ENCODE measurements around the gene TM9SF3.

Gene TM9SF3

DNA sequence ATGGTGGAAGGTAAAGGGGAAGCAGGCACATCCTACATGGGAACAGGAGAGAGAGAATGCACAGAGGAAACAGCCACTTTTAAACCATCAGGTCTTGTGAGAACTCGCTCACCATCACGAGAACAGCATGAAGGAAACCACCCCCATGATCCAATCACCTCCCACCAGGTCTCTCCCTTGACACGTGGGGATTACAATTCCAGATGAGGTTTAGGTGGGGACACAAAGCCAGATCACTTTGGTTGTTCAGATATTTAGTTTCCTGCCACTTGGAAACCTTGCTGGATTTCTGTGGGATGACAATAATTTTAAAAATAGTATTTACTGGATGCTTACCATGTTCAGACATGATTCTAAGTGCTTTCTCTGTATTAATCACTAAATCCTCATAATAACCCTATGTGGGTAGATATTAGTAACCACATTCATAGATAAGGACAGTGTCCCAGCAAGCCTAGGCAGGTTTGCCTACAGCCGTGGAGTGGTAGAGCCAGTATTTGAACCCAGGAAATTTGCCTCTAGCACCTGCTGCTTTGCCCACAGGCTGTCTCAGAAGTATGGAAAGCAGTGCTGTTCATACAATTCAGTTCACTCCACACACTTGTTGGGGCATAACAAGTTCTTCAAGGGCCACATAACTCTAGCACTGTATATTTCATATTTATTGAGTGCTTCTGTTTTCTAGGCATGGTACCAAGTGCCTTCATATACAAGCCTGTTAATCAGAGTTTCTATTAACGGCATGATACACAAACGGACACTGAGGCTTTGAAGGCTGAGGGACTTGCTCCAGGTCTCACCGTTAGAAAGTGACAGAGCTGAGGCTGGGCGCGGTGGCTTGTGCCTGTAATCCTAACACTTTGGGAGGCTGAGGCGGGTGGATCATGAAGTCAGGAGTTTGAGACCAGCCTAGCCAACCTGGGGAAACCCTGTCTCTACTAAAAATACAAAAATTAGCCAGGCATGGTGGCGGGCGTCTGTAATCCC is 81.4 kb downstream of the TM9SF3 start:
- Histone ChIP-seq H3K27me3 (replicated peaks; ENCODE audit: control insufficient read depth, insufficient read depth, low read length) (peaks cover 18% of the 10 kb centered on the region), H3K4me3 (ENCODE audit: low read length) (no peak overlapping the region), H3K9ac (ENCODE audit: low read length) (no peak overlapping the region), H3K4me1 (ENCODE audit: control insufficient read depth, insufficient read depth, low read length) (peaks cover 9% of the 10 kb centered on the region), H3K9me3 (ENCODE audit: control insufficient read depth, low read length) (no peaks in the 10 kb centered on the region), H3K36me3 (ENCODE audit: control insufficient read depth, insufficient read depth, low read length, severe bottlenecking) (no peaks in the 10 kb centered on the region)
- no peak for DNase-seq (ENCODE audit: low read depth)

- no peaks in the 10 kb centered on the region for H3K36me3 ChIP-seq (ENCODE audit: control insufficient read depth, insufficient read depth, low read length, severe bottlenecking)
- H3K4me3 ChIP-seq (ENCODE audit: low read length), result no peak overlapping the region
- no peaks in the 10 kb centered on the region for H3K9me3 ChIP-seq (ENCODE audit: control insufficient read depth, low read length)
- H3K4me1 ChIP-seq (ENCODE audit: control insufficient read depth, insufficient read depth, low read length), result no peaks in the 10 kb centered on the region
- H3K9ac ChIP-seq (ENCODE audit: low read length), result no peak overlapping the region
- H3K27me3 ChIP-seq (replicated peaks; ENCODE audit: control insufficient read depth, insufficient read depth, low read length), result peaks cover 35% of the 10 kb centered on the region
- no peak for DNase-seq (ENCODE audit: low read depth)
These were observed 84.1 kb downstream of the TM9SF3 start for GRCh38 chr10:96502561-96503282.

GRCh38 chr10:96501985-96502384 is 84.8 kb downstream of the TM9SF3 start:
- H3K27me3 ChIP-seq (replicated peaks; ENCODE audit: control insufficient read depth, insufficient read depth, low read length), result peaks cover 36% of the 10 kb centered on the region
- no peaks in the 10 kb centered on the region for H3K36me3 ChIP-seq (ENCODE audit: control insufficient read depth, insufficient read depth, low read length, severe bottlenecking)
- H3K4me1 ChIP-seq (ENCODE audit: control insufficient read depth, insufficient read depth, low read length), result no peaks in the 10 kb centered on the region
- DNase-seq (ENCODE audit: low read depth), result no peak
- no peaks in the 10 kb centered on the region for H3K9me3 ChIP-seq (ENCODE audit: control insufficient read depth, low read length)
- H3K9ac ChIP-seq (ENCODE audit: low read length), result no peak overlapping the region
- no peak overlapping the region for H3K4me3 ChIP-seq (ENCODE audit: low read length)

GRCh38 chr10:96500519-96500918 is 86.3 kb downstream of the TM9SF3 start:
- Histone ChIP-seq H3K4me3 (ENCODE audit: low read length) (no peak overlapping the region), H3K4me1 (ENCODE audit: control insufficient read depth, insufficient read depth, low read length) (no peaks in the 10 kb centered on the region), H3K9ac (ENCODE audit: low read length) (no peak overlapping the region), H3K9me3 (ENCODE audit: control insufficient read depth, low read length) (no peaks in the 10 kb centered on the region), H3K36me3 (ENCODE audit: control insufficient read depth, insufficient read depth, low read length, severe bottlenecking) (no peaks in the 10 kb centered on the region), H3K27me3 (replicated peaks; ENCODE audit: control insufficient read depth, insufficient read depth, low read length) (peaks cover 37% of the 10 kb centered on the region)
- no peak for DNase-seq (ENCODE audit: low read depth)

DNA sequence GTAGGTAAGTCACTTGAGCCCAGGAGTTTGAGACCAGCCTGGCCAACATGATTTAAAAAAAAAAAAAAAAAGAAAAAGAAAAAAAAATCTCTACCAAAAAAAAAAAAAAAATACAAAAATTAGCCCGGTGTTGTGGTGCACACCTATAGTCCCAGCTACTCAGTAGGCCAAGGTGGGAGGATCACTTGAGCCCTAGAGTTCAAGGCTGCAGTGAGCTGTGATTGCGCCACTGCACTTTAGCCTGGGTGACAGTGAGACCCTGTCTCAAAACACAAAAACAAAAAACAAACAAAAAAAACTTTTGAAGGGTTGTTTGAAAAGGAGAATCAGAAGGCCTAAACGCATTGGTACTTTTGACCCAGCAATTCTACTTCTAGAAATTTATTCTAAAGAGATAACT is 86.8 kb downstream of the TM9SF3 start:
- H3K27me3 ChIP-seq (replicated peaks; ENCODE audit: control insufficient read depth, insufficient read depth, low read length), result peaks cover 41% of the 10 kb centered on the region
- no peak overlapping the region for H3K4me3 ChIP-seq (ENCODE audit: low read length)
- no peak for DNase-seq (ENCODE audit: low read depth)
- H3K4me1 ChIP-seq (ENCODE audit: control insufficient read depth, insufficient read depth, low read length), result no peaks in the 10 kb centered on the region
- H3K9ac ChIP-seq (ENCODE audit: low read length), result no peak overlapping the region
- H3K9me3 ChIP-seq (ENCODE audit: control insufficient read depth, low read length), result no peaks in the 10 kb centered on the region
- no peaks in the 10 kb centered on the region for H3K36me3 ChIP-seq (ENCODE audit: control insufficient read depth, insufficient read depth, low read length, severe bottlenecking)

DNA sequence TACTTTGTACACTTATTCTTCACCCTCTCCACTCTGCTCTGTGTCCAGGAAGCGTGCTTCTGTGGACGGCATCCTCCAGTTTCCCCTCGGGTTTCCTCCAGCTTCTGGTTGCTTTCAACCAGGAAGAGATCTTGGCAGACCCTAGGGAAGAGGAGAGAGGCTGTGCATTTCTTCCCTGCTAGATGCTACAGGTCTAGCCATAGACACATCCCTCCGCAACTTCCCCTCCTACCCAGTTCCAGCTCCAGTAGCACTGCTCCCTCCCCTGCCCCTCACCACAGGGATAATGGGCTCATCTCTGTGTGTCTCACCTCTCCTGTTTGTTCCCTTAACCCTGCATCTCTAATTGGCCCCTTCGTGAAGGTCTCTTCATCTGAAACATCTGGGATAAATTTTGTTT is 89.4 kb downstream of the TM9SF3 start:
- H3K9ac ChIP-seq (ENCODE audit: low read length), result no peak overlapping the region
- no peak for DNase-seq (ENCODE audit: low read depth)
- no peaks in the 10 kb centered on the region for H3K9me3 ChIP-seq (ENCODE audit: control insufficient read depth, low read length)
- H3K36me3 ChIP-seq (ENCODE audit: control insufficient read depth, insufficient read depth, low read length, severe bottlenecking), result no peaks in the 10 kb centered on the region
- H3K4me1 ChIP-seq (ENCODE audit: control insufficient read depth, insufficient read depth, low read length), result no peaks in the 10 kb centered on the region
- H3K27me3 ChIP-seq (replicated peaks; ENCODE audit: control insufficient read depth, insufficient read depth, low read length), result peaks cover 57% of the 10 kb centered on the region
- H3K4me3 ChIP-seq (ENCODE audit: low read length), result no peak overlapping the region

DNA sequence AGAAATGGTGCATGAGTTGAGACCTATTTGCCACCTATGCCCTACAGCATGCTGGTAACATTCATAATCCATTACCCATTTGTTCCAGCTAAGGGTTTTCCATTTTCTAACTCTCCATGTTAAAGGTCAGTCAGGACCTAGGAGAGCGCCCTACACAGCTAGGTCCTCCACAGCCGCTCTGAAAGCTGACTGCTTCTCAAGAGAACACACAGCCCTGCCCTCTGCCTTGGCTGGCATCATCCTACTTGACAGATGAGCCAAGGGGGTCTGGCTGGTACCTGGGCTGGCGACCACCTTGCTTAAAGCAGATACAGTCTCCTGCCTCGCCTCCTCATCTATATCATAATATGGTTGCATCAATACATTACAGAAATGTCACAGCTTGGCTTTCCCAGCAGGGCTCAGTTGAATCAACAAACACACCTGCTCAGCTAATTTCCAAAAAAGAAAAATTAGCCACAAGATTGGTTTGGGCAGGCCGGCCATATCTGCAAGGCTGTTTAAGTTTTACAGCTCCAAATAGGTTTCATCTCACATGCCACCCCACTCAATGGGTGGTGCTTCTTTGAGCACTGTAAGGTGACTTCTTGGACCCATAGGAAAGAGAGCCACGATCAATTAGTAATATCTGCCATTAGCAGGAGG is 90.4 kb downstream of the TM9SF3 start:
- H3K4me1 ChIP-seq (ENCODE audit: control insufficient read depth, insufficient read depth, low read length), result no peaks in the 10 kb centered on the region
- H3K9ac ChIP-seq (ENCODE audit: low read length), result no peak overlapping the region
- DNase-seq (ENCODE audit: low read depth), result peak; percentile 37
- H3K4me3 ChIP-seq (ENCODE audit: low read length), result no peak overlapping the region
- no peaks in the 10 kb centered on the region for H3K9me3 ChIP-seq (ENCODE audit: control insufficient read depth, low read length)
- no peaks in the 10 kb centered on the region for H3K36me3 ChIP-seq (ENCODE audit: control insufficient read depth, insufficient read depth, low read length, severe bottlenecking)
- peaks cover 52% of the 10 kb centered on the region for H3K27me3 ChIP-seq (replicated peaks; ENCODE audit: control insufficient read depth, insufficient read depth, low read length)

- no peaks in the 10 kb centered on the region for H3K4me1 ChIP-seq (ENCODE audit: control insufficient read depth, insufficient read depth, low read length)
- no peak for DNase-seq (ENCODE audit: low read depth)
- no peaks in the 10 kb centered on the region for H3K9me3 ChIP-seq (ENCODE audit: control insufficient read depth, low read length)
- H3K4me3 ChIP-seq (ENCODE audit: low read length), result no peak overlapping the region
- no peak overlapping the region for H3K9ac ChIP-seq (ENCODE audit: low read length)
- peaks cover 47% of the 10 kb centered on the region for H3K27me3 ChIP-seq (replicated peaks; ENCODE audit: control insufficient read depth, insufficient read depth, low read length)
- H3K36me3 ChIP-seq (ENCODE audit: control insufficient read depth, insufficient read depth, low read length, severe bottlenecking), result no peaks in the 10 kb centered on the region
These were observed 91.3 kb downstream of the TM9SF3 start for GRCh38 chr10:96495544-96495943.

GRCh38 chr10:96494694-96495093 is 92.1 kb downstream of the TM9SF3 start:
- Histone ChIP-seq H3K4me3 (ENCODE audit: low read length) (no peak overlapping the region), H3K9ac (ENCODE audit: low read length) (no peak overlapping the region), H3K36me3 (ENCODE audit: control insufficient read depth, insufficient read depth, low read length, severe bottlenecking) (no peaks in the 10 kb centered on the region), H3K27me3 (replicated peaks; ENCODE audit: control insufficient read depth, insufficient read depth, low read length) (peaks cover 47% of the 10 kb centered on the region), H3K9me3 (ENCODE audit: control insufficient read depth, low read length) (no peaks in the 10 kb centered on the region), H3K4me1 (ENCODE audit: control insufficient read depth, insufficient read depth, low read length) (no peaks in the 10 kb centered on the region)
- DNase-seq (ENCODE audit: low read depth), result no peak

DNA sequence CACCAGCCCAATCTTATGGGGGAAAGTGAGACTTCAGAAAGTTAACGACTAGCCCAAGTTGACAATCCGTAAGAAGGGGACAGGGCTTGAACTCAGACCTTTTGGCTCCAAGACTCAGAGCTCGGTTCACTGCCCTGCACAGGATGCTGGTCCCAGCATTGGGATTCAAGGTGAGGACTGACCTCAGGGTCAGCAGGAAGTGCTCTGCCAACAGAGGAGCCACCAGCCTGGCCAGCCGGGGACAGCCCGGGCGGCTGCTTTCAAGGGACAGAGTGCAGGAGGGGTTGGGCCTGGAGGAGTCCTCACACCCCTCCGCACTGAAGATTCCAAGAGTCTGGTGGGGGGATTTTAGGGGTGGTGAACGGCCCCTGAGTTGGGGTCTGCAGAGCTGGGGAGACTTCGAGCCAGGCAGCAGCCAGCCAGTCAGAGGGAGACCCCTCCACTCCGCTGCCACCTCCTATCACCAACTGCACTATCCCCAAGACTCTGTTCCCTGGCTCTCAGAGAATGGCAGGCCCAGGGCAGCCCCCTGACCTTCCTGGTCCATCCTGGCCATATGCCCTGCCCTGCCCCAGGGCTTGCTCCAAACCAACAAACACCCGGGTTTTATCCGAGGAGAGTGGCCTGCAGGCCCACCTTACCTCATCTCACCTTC is 92.8 kb downstream of the TM9SF3 start:
- Histone ChIP-seq H3K27me3 (replicated peaks; ENCODE audit: control insufficient read depth, insufficient read depth, low read length) (peaks cover 43% of the 10 kb centered on the region), H3K36me3 (ENCODE audit: control insufficient read depth, insufficient read depth, low read length, severe bottlenecking) (no peaks in the 10 kb centered on the region), H3K9ac (ENCODE audit: low read length) (no peak overlapping the region), H3K4me1 (ENCODE audit: control insufficient read depth, insufficient read depth, low read length) (no peaks in the 10 kb centered on the region), H3K9me3 (ENCODE audit: control insufficient read depth, low read length) (no peaks in the 10 kb centered on the region), H3K4me3 (ENCODE audit: low read length) (no peak overlapping the region)
- DNase-seq (ENCODE audit: low read depth), result no peak

GRCh38 chr10:96493254-96493653 is 93.6 kb downstream of the TM9SF3 start:
- no peaks in the 10 kb centered on the region for H3K9me3 ChIP-seq (ENCODE audit: control insufficient read depth, low read length)
- no peak for DNase-seq (ENCODE audit: low read depth)

More at GRCh38 chr10:96493254-96493653, 93.6 kb downstream of the TM9SF3 start:
- no peaks in the 10 kb centered on the region for H3K36me3 ChIP-seq (ENCODE audit: control insufficient read depth, insufficient read depth, low read length, severe bottlenecking)
- peaks cover 36% of the 10 kb centered on the region for H3K27me3 ChIP-seq (replicated peaks; ENCODE audit: control insufficient read depth, insufficient read depth, low read length)
- no peak overlapping the region for H3K4me3 ChIP-seq (ENCODE audit: low read length)
- no peak overlapping the region for H3K9ac ChIP-seq (ENCODE audit: low read length)
- H3K4me1 ChIP-seq (ENCODE audit: control insufficient read depth, insufficient read depth, low read length), result no peaks in the 10 kb centered on the region

Measured in adipocyte (in vitro differentiated cells).